Measurements from ENCODE around the gene FUT2.
"Not testable (repeated sequence)": the region's sequence is repeated elsewhere in the genome, so short reads cannot be mapped to it uniquely, and the experiment has no call there.

Gene FUT2

DNA sequence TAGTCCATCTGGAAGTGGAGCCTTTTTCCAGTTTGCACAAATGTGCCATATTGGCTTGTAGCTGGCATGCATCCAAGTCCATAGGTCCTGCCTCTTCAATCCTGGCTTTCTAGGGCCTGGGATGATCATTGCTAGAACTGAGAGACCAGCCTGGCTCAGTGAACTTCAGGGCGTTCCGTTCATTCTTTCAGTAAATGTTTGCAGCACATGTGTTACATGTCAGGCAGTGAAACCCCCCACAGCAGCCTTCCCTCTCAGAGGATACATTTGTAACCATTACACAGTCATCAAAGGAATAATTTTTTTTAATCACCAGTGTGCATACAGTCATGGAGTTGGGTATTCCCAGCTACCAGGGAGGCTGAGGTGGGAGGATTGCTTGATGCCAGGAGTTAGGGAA, 9.7 kb downstream of the FUT2 start:
- no peak for DNase-seq

- DNase-seq, result no peak
Measured at GRCh38 chr19:48708471-48708870, 12.7 kb downstream of the FUT2 start.

GRCh38 chr19:48711106-48711662, 15.4 kb downstream of the FUT2 start:
- DNase-seq, result no peak

GRCh38 chr19:48713041-48713863, 17.5 kb downstream of the FUT2 start:
- DNase-seq, result no peak

- DNase-seq, result peak; percentile 99
Measured at GRCh38 chr19:48713864-48714755, 18.3 kb downstream of the FUT2 start.

- no peak for DNase-seq
Measured at GRCh38 chr19:48714759-48715675, 19.2 kb downstream of the FUT2 start.

GRCh38 chr19:48715681-48716171, 20.0 kb downstream of the FUT2 start:
- no peak for DNase-seq

DNA sequence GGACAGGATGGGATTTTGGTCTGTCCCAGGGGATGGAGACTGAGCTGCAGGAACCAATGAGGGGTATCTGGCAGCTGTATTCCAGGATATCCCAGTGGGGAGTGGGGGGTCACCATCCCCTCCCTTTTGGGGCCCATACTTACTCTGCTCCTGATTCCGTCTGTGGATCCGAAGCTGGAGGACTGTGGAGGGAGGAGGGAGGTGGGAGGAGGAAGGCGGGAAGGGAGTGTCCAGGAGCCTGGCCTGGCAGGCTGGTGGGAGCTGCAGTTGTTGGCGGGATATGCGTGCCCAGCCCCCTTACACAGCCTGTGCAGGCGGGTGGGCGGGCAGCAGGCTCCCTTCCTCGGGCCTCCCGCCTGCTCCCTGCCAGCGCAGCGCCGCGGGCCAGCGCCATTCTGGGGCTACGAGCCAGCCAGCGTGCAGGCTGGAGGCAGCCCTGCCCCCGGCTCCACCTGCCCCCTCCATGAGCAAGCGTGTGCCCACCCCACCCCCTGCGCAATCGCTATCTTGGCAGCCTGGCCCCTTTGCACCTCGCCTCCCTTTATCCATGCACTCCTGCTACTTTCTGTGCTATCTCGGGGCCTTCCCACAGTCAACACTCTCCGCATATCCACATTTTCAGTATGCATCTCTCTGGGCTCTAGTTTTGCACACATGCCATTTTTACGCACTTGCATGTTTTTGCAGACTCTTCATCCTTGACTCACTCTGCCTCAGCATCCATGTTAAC, 21.0 kb downstream of the FUT2 start:
- DNase-seq, result peak; percentile 46 to 58

GRCh38 chr19:48718106-48718505, 22.3 kb downstream of the FUT2 start:
- DNase-seq, result not testable (repeated sequence)

DNA sequence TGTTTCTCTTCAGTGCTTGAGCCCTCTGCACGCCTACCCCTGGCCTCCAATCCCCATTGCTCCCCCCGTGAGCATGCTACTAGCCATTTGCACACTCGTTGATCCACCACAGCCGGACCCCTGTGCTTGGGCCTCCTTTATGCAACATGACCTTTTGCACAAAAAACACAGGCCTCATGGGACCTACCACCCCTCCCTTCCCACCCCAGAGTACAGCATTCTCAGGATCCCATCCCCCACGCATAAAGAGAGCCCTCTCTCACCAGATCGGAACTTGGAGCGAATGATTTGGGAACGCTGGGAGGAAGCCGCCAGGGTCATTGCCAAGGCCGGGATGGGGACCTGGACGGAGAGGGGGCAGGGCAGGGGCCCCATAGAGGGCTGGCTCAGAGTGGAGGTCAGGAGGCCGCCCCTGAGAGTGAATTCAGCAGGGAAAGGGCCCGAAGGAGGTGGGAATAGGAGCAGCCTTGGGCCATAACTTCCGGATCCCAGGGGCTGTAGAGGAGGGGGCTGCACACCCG, 23.0 kb downstream of the FUT2 start:
- DNase-seq, result no peak

- peak in 1 of 2 experiments; percentile 41 for DNase-seq
Measured at GRCh38 chr19:48719263-48720171, 23.7 kb downstream of the FUT2 start, which contains the start of gene MAMSTR. MAMSTR (minus strand) TSS chr19:48719725; CDS start chr19:48719031, 694 bp downstream.

GRCh38 chr19:48720251-48720612, 24.5 kb downstream of the FUT2 start:
- no peak for DNase-seq

- peak; percentile 97 to 99 for DNase-seq
Measured at GRCh38 chr19:48720613-48721296, 25.0 kb downstream of the FUT2 start.

GRCh38 chr19:48722196-48722708, 26.5 kb downstream of the FUT2 start:
- no peak for DNase-seq

DNA sequence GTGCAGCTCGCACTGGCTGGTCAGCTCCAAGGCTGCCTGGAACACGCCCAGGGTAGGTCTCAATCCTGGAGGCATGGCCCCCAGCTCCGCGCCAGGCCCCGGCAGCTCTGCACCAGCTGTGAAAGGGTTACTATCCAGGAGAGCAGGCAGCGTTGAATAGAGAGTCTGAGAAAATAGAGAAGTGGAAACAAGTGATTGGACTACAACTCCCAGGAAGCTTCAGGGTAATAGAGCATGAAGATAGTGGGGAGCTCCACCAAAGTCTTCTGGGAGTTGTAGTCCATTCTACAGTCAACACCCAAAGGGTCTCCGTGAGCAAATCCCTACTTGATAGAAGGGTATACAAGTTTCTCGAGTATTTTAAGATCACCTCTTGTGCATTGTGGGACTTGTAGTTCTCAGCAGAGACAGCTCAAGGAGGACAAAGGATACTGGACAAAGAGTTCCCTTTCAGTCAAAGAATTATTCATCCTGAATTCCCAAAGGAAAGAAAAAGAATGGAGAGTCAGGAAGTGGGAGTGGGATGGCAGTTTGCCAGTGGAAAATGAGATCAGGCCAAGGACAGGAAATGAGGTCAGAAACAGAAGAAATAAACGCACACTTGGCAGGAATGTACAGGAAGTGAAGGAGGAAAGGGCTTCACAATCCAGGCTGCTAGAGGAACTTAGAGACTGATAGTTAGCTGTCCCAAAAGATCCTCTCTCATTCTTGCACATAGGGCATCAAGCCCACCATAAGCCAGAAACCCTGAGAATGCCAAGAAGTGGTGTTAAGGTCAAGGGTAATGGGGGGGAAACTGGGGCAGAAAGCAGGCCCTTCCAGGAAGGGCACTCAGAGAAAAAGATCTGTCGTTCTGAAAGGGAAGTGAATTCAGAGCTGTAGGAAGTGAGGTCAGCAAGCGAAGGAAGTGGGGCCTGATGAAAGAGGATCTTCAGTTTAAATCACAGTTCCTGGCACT, 29.3 kb downstream of the FUT2 start:
- DNase-seq, result peak in 1 of 2 experiments; percentile 46

DNA sequence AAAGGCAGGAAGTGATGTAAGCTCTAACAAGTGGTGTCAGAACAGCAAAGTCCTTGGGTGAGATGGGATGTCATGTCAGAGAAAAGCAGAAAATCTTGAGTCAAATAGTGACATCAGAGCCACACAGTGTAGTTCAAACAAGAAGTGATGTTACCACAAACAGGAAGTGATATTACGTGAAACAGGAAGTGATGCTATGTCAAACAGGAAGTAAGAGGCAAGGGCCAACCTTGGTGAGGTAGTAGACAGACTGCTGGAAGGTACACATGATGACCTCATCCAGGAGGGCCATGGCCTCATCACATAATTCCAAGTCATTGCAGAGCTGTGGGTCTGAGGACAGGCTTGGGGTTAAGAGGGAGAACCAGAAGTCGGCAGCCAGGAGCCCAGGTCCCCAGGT, 30.8 kb downstream of the FUT2 start:
- no peak for DNase-seq

GRCh38 chr19:48728911-48729664, 33.3 kb downstream of the FUT2 start:
- DNase-seq, result no peak

All from SHP77 (cell line).